Measurements from ENCODE around the gene ZNF578. TPM values are rescaled to one million over a fixed set of nuclear protein-coding genes. Genes with fewer than 3 reads are reported as not detected.
"Not testable (repeated sequence)": the region's sequence is repeated elsewhere in the genome, so short reads cannot be mapped to it uniquely, and the experiment has no call there.

ZNF578 gene
- total and polyA plus RNA-seq, 10 of the 15 experiments (the other 5 are each of a cell fraction or from before 2014, with no cell fraction given): 0.10 to 0.43 (median 0.16) TPM; not detected in 4

GRCh38 chr19:52498571-52498970, 45.2 kb downstream of the ZNF578 start (continued):
- TF ChIP-seq HDGF (IDR thresholded peaks at IDR 0.05) (no peak), SMARCA5 (IDR thresholded peaks at IDR 0.05) (no peak)

- intact Hi-C loops (cut with micrococcal nuclease; ENCODE audit: unreplicated experiment); H3K4me2 ChIP-seq (ENCODE audit: control insufficient read depth, insufficient read depth); H4K20me1 ChIP-seq (ENCODE audit: control insufficient read depth, insufficient read depth); DNase-seq (ENCODE audit: low read depth, low spot score); H3K27ac ChIP-seq (ENCODE audit: control insufficient read depth, insufficient read depth); SMC1A ChIA-PET (ENCODE audit: uncharacterized antibody, unreplicated experiment); ATAC-seq; H3K4me3 ChIP-seq; CTCF ChIA-PET; H3K36me3 ChIP-seq (ENCODE audit: control insufficient read depth in 2 of 2, insufficient read depth in 2 of 2, low read length in 1 of 2); H2AFZ ChIP-seq (ENCODE audit: control insufficient read depth, low read depth, low read length); H3K9ac ChIP-seq (ENCODE audit: control insufficient read depth, insufficient read depth, low read length); in situ Hi-C loops (cut with MboI); FAIRE-seq; RAD21 ChIA-PET (ENCODE audit: unreplicated experiment); BruUV-seq (replicated peaks); H3K79me2 ChIP-seq (ENCODE audit: control insufficient read depth, insufficient read depth, low read length); POLR2A ChIA-PET; H3K4me1 ChIP-seq (ENCODE audit: control insufficient read depth, insufficient read depth, low read length); H3K9me3 ChIP-seq (replicated peaks; ENCODE audit: control insufficient read depth, insufficient read depth, low read length); H3K27me3 ChIP-seq (replicated peaks in 1 of 2; ENCODE audit: control insufficient read depth in 2 of 2, insufficient read depth in 2 of 2, low read length in 1 of 2): not testable (repeated sequence)
- 11% methylated on average over 3 of the region's 3 CpGs for WGBS (ENCODE audit: insufficient coverage, insufficient replicate concordance, low lambda C conversion rate, missing lambda C conversion rate)
These were observed 47.1 kb downstream of the ZNF578 start for GRCh38 chr19:52500474-52500873.

DNA sequence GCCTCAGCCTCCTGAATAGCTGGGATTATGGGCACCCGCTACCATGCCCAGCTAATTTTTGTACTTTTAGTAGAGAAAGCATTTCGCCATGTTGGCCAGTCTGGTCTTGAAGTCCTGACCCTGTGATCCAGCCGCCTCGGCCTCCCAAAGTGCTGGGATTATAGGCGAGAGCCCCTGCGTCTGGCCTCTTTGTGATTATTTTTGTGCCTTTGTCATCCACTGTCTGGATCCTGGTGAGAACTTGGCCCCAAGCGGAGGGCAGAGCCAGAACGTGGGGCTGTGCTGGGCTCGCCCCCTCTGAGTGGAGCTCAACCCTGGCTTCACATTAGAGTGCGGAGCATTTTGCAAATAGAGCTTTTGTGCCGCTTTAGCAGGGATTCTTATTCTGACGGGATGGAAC, 47.6 kb downstream of the ZNF578 start:
- BruUV-seq (replicated peaks); H3K4me2 ChIP-seq (ENCODE audit: control insufficient read depth, insufficient read depth); SMC1A ChIA-PET (ENCODE audit: uncharacterized antibody, unreplicated experiment); intact Hi-C loops (cut with micrococcal nuclease; ENCODE audit: unreplicated experiment); H3K9me3 ChIP-seq (replicated peaks; ENCODE audit: control insufficient read depth, insufficient read depth, low read length); H3K9ac ChIP-seq (ENCODE audit: control insufficient read depth, insufficient read depth, low read length); RAD21 ChIA-PET (ENCODE audit: unreplicated experiment); in situ Hi-C loops (cut with MboI); H3K79me2 ChIP-seq (ENCODE audit: control insufficient read depth, insufficient read depth, low read length); ATAC-seq; CTCF ChIA-PET; H2AFZ ChIP-seq (ENCODE audit: control insufficient read depth, low read depth, low read length); H3K4me3 ChIP-seq; FAIRE-seq; H3K27me3 ChIP-seq (replicated peaks in 1 of 2; ENCODE audit: control insufficient read depth in 2 of 2, insufficient read depth in 2 of 2, low read length in 1 of 2); H3K4me1 ChIP-seq (ENCODE audit: control insufficient read depth, insufficient read depth, low read length); H4K20me1 ChIP-seq (ENCODE audit: control insufficient read depth, insufficient read depth); DNase-seq (ENCODE audit: low read depth, low spot score); H3K27ac ChIP-seq (ENCODE audit: control insufficient read depth, insufficient read depth); H3K36me3 ChIP-seq (ENCODE audit: control insufficient read depth in 2 of 2, insufficient read depth in 2 of 2, low read length in 1 of 2): not testable (repeated sequence)
- WGBS (ENCODE audit: insufficient coverage, insufficient replicate concordance, low lambda C conversion rate, missing lambda C conversion rate): 58% methylated on average over 12 of the region's 12 CpGs
- POLR2A ChIA-PET: interaction anchor here (0.6 kb wide), 1 partner anchor 1314 kb away, joined by 4 read pairs; no protein-coding TSS in a partner anchor
